HepG2 (cell line): Measurements from ENCODE around the gene MEIS3.

Experiments
- BRCA1 ChIP-seq: sonication (generic); formaldehyde crosslinking; IDR thresholded peaks from 2 replicates; pipeline ENCODE4 v1.4.0; 2020; ENCODE audit warnings: missing genetic modification reagents
- CCAR2 ChIP-seq: fragments of 200-400 bp; formaldehyde crosslinking; optimal IDR thresholded peaks from 2 replicates; pipeline ENCODE3; 2018; ENCODE audit warnings: low read depth, mild to moderate bottlenecking, low read length, moderate library complexity
- FOSL1 ChIP-seq: sonication (generic); formaldehyde crosslinking; IDR thresholded peaks from 2 replicates; pipeline ENCODE4 v1.9.0; 2021; ENCODE audit warnings: missing genetic modification reagents, borderline replicate concordance
- MTA1 ChIP-seq: sonication (generic); formaldehyde crosslinking; IDR thresholded peaks from 2 replicates; pipeline ENCODE4 v1.4.0; 2020; ENCODE audit warnings: missing genetic modification reagents, mild to moderate bottlenecking, borderline replicate concordance
- POLR2AphosphoS5 ChIP-seq: IDR thresholded peaks from 2 replicates; pipeline ENCODE4 v1.6.1; 2012; ENCODE audit warnings: low read depth, low read length
- RAD51 ChIP-seq: fragments of 450-650 bp; IDR thresholded peaks from 2 replicates; pipeline ENCODE4 v1.6.1; 2016; ENCODE audit warnings: borderline replicate concordance
- REST ChIP-seq, 2 experiments: IDR thresholded peaks; 2 replicates each; pipeline ENCODE4 v1.6.1; 2011 to 2012; ENCODE audit warnings: low read length in 2 of 2, borderline replicate concordance in 1 of 2, low read depth in 1 of 2, mild to moderate bottlenecking in 1 of 2, moderate library complexity in 1 of 2
- STAT6 ChIP-seq: sonication (generic); formaldehyde crosslinking; IDR thresholded peaks from 2 replicates; pipeline ENCODE4 v1.4.0; 2020; ENCODE audit warnings: missing genetic modification reagents, mild to moderate bottlenecking, borderline replicate concordance
- YY1 ChIP-seq: IDR thresholded peaks from 2 replicates; pipeline ENCODE4 v1.6.1; 2011; ENCODE audit warnings: low read length, low read depth, moderate library complexity, mild to moderate bottlenecking; ENCODE audit not compliant: insufficient read depth, insufficient replicate concordance
- ZNF547 ChIP-seq: sonication (generic); formaldehyde crosslinking; IDR thresholded peaks from 2 replicates; pipeline ENCODE4 v1.5.1; 2020; ENCODE audit warnings: mild to moderate bottlenecking, missing genetic modification reagents
- ZNF780A ChIP-seq: sonication (generic); formaldehyde crosslinking; IDR thresholded peaks from 2 replicates; pipeline ENCODE4 v1.8.0; 2022; ENCODE audit warnings: mild to moderate bottlenecking, missing genetic modification reagents, moderate library complexity

- TF ChIP-seq POLR2AphosphoS5 = no peak
- TF ChIP-seq CCAR2 = no peak
- no peak for TF ChIP-seq MTA1 (CRISPR knock-in tag)
- no peak for TF ChIP-seq RAD51
- no peak for TF ChIP-seq ZNF547 (CRISPR knock-in tag)
- TF ChIP-seq BRCA1 = no peak
- TF ChIP-seq STAT6 = no peak
- no peak for TF ChIP-seq REST (IDR thresholded peaks at IDR 0.05; ENCODE audit: borderline replicate concordance in 1 of 2, low read depth in 1 of 2, low read length in 2 of 2)
- no peak for TF ChIP-seq ZNF780A (CRISPR knock-in tag)
- TF ChIP-seq YY1 = no peak
- TF ChIP-seq FOSL1 (CRISPR knock-in tag) = no peak
These were observed 28.5 kb downstream of the MEIS3 start for GRCh38 chr19:47390533-47391488.
